ENCODE results near the gene RIN3. TPM values are rescaled to one million over a fixed set of nuclear protein-coding genes. Genes with fewer than 3 reads are reported as not detected.

Gene RIN3
- total RNA-seq, 2 donors from 2014 or later, result 8.8 to 41.6 TPM

- Histone ChIP-seq H3K36me3 (no peaks in the 10 kb centered on the region), H3K4me3 (no peak overlapping the region), H3K27me3 (replicated peaks; ENCODE audit: insufficient read depth) (no peaks in the 10 kb centered on the region), H3K4me1 (replicated peaks) (no peaks in the 10 kb centered on the region), H3K9me3 (no peaks in the 10 kb centered on the region), H3K27ac (no peak overlapping the region)
- intact Hi-C loops (cut with DNase I), result no loop called here
- no peak for TF ChIP-seq CTCF (IDR thresholded peaks at IDR 0.05)
- DNase-seq (ENCODE audit: low spot score), result no peak
- WGBS, result 91% methylated on average over 16 of the region's 16 CpGs
Measured at GRCh38 chr14:92556863-92557543, 43.4 kb downstream of the RIN3 start.

GRCh38 chr14:92557544-92557912 lies 43.9 kb downstream of the RIN3 start:
- TF ChIP-seq POLR2AphosphoS5 (IDR thresholded peaks at IDR 0.05) (no peak), CTCF (IDR thresholded peaks at IDR 0.05) (no peak), POLR2A (IDR thresholded peaks at IDR 0.05) (no peak)
- no peak for DNase-seq (ENCODE audit: low spot score)
- Histone ChIP-seq H3K27ac (no peak overlapping the region), H3K4me1 (replicated peaks) (no peaks in the 10 kb centered on the region), H3K36me3 (no peaks in the 10 kb centered on the region), H3K4me3 (no peak overlapping the region), H3K9me3 (no peaks in the 10 kb centered on the region), H3K27me3 (replicated peaks; ENCODE audit: insufficient read depth) (no peaks in the 10 kb centered on the region)
- 95% methylated on average over 4 of the region's 4 CpGs for WGBS
- intact Hi-C loops (cut with DNase I), result no loop called here

GRCh38 chr14:92558319-92558718 lies 44.7 kb downstream of the RIN3 start:
- Histone ChIP-seq H3K4me3 (no peak overlapping the region), H3K27me3 (replicated peaks; ENCODE audit: insufficient read depth) (no peaks in the 10 kb centered on the region), H3K27ac (no peak overlapping the region), H3K9me3 (no peaks in the 10 kb centered on the region), H3K36me3 (no peaks in the 10 kb centered on the region), H3K4me1 (replicated peaks) (no peaks in the 10 kb centered on the region)
- TF ChIP-seq POLR2AphosphoS5 (IDR thresholded peaks at IDR 0.05) (no peak), CTCF (IDR thresholded peaks at IDR 0.05) (no peak), POLR2A (IDR thresholded peaks at IDR 0.05) (no peak)
- no peak for DNase-seq (ENCODE audit: low spot score)
- intact Hi-C loops (cut with DNase I), result no loop called here
- 86% methylated on average over 1 of the region's 1 CpG for WGBS

GRCh38 chr14:92559486-92559885 lies 45.9 kb downstream of the RIN3 start:
- intact Hi-C loops (cut with DNase I), result no loop called here
- whole genome bisulfite sequencing, result 79% methylated on average over 4 of the region's 4 CpGs

More at GRCh38 chr14:92559486-92559885, 45.9 kb downstream of the RIN3 start:
- Histone ChIP-seq H3K27ac (no peak overlapping the region), H3K27me3 (replicated peaks; ENCODE audit: insufficient read depth) (no peaks in the 10 kb centered on the region), H3K4me1 (replicated peaks) (no peaks in the 10 kb centered on the region), H3K36me3 (no peaks in the 10 kb centered on the region), H3K9me3 (no peaks in the 10 kb centered on the region), H3K4me3 (no peak overlapping the region)
- TF ChIP-seq POLR2A (IDR thresholded peaks at IDR 0.05), result no peak
- no peak for TF ChIP-seq CTCF (IDR thresholded peaks at IDR 0.05)
- no peak for TF ChIP-seq POLR2AphosphoS5 (IDR thresholded peaks at IDR 0.05)
- no peak for DNase-seq (ENCODE audit: low spot score)

Measured in prostate gland (tissue), 2 donors.